Skin of body (tissue), 2 donors: ENCODE data around the gene ARHGEF17. TPM values are rescaled to one million over a fixed set of nuclear protein-coding genes. Genes with fewer than 3 reads are reported as not detected.

ENCODE experiments used
- DNase-seq: peaks from one replicate; lab custom pipeline; 2025; lab: John Stamatoyannopoulos, UW
- total RNA-seq: library from RNA; depleted of rRNA; stranded (reverse); fragments of >200 nt; gene quantifications from one replicate; pipeline ENCODE4 v1.2.3, GENCODE V29; 2014

ARHGEF17 gene
- total RNA-seq, 1 donor from 2014 or later = 20.9 TPM

- no peak for DNase-seq
These were observed 16.9 kb upstream of the ARHGEF17 start for GRCh38 chr11:73291196-73291595.

GRCh38 chr11:73291781-73292524 lies 16.1 kb upstream of the ARHGEF17 start:
- DNase-seq = no peak

- no peak for DNase-seq
These were observed 15.6 kb upstream of the ARHGEF17 start for GRCh38 chr11:73292525-73292894.

- DNase-seq = no peak
These were observed 14.6 kb upstream of the ARHGEF17 start for GRCh38 chr11:73293356-73293936.

GRCh38 chr11:73294604-73295003 lies 13.5 kb upstream of the ARHGEF17 start:
- DNase-seq = no peak

- DNase-seq = peak; percentile 33
These were observed 12.7 kb upstream of the ARHGEF17 start for GRCh38 chr11:73295241-73295995.

- DNase-seq = no peak
These were observed 12.1 kb upstream of the ARHGEF17 start for GRCh38 chr11:73295996-73296318.

GRCh38 chr11:73296501-73297230 lies 11.4 kb upstream of the ARHGEF17 start:
- no peak for DNase-seq

- no peak for DNase-seq
These were observed 10.9 kb upstream of the ARHGEF17 start for GRCh38 chr11:73297231-73297590.

GRCh38 chr11:73297702-73298101 lies 10.4 kb upstream of the ARHGEF17 start:
- no peak for DNase-seq

GRCh38 chr11:73298233-73298632 lies 9.8 kb upstream of the ARHGEF17 start:
- no peak for DNase-seq

- DNase-seq = no peak
These were observed 8.3 kb upstream of the ARHGEF17 start for GRCh38 chr11:73299751-73300150.

- no peak for DNase-seq
These were observed 1.8 kb upstream of the ARHGEF17 start for GRCh38 chr11:73306069-73306841.

- DNase-seq = no peak
These were observed 1.1 kb upstream of the ARHGEF17 start for GRCh38 chr11:73306977-73307322.

GRCh38 chr11:73307323-73308002 lies 613 bp upstream of the ARHGEF17 start:
- peak; percentile 94 for DNase-seq

- peak; percentile 56 for DNase-seq
These were observed 1.2 kb downstream of the ARHGEF17 start for GRCh38 chr11:73308961-73309919.

GRCh38 chr11:73310076-73310475 lies 2.0 kb downstream of the ARHGEF17 start:
- DNase-seq = no peak

- DNase-seq = no peak
These were observed 2.8 kb downstream of the ARHGEF17 start for GRCh38 chr11:73310661-73311393.

- no peak for DNase-seq
These were observed 3.4 kb downstream of the ARHGEF17 start for GRCh38 chr11:73311394-73311869.
